Trophoblast cell (in vitro differentiated cells and primary cell): ENCODE results near the gene TRPC4. TPM values are rescaled to one million over a fixed set of nuclear protein-coding genes. Genes with fewer than 3 reads are reported as not detected.

Experiments used
- DNase-seq, 2 donors: peaks; one replicate each; pipeline ENCODE4 v3.0.0-alpha.2; 2016
- H2AFZ ChIP-seq: 2 replicates; pipeline ENCODE4 v1.6.1; 2013; ENCODE audit warnings: low read length, moderate library complexity, mild to moderate bottlenecking; ENCODE audit not compliant: insufficient read depth, poor library complexity
- H2AK5ac ChIP-seq: 2 replicates; pipeline ENCODE4 v1.6.1; 2013; ENCODE audit warnings: mild to moderate bottlenecking, low read length
- H2BK120ac ChIP-seq: 2 replicates; pipeline ENCODE4 v1.6.1; 2013; ENCODE audit warnings: low read length, mild to moderate bottlenecking, moderate library complexity; ENCODE audit not compliant: insufficient read depth, poor library complexity
- H2BK12ac ChIP-seq: 2 replicates; pipeline ENCODE4 v1.6.1; 2013; ENCODE audit warnings: mild to moderate bottlenecking, low read length, moderate library complexity
- H2BK5ac ChIP-seq: 2 replicates; pipeline ENCODE4 v1.6.1; 2013; ENCODE audit warnings: low read length, low read depth, moderate library complexity, mild to moderate bottlenecking; ENCODE audit not compliant: poor library complexity
- H3K14ac ChIP-seq: 2 replicates; pipeline ENCODE4 v1.6.1; 2013; ENCODE audit warnings: mild to moderate bottlenecking, low read length
- H3K18ac ChIP-seq: 2 replicates; pipeline ENCODE4 v1.6.1; 2013; ENCODE audit warnings: mild to moderate bottlenecking, low read length
- H3K23ac ChIP-seq: 2 replicates; pipeline ENCODE4 v1.6.1; 2013; ENCODE audit warnings: low read length
- H3K27ac ChIP-seq: 2 replicates; pipeline ENCODE4 v1.5.1; 2013; ENCODE audit warnings: low read depth, mild to moderate bottlenecking, inconsistent platforms, low read length, moderate library complexity
- H3K27me3 ChIP-seq: 2 replicates; pipeline ENCODE4 v1.6.1; 2013; ENCODE audit warnings: inconsistent platforms, mild to moderate bottlenecking, low read length, moderate library complexity; ENCODE audit not compliant: insufficient read depth
- H3K36me3 ChIP-seq, 2 experiments: 1 replicate in 1 of 2; 2 replicates in 1 of 2; pipeline ENCODE4 v1.6.1; 2013; ENCODE audit warnings: low read length in 2 of 2, mild to moderate bottlenecking in 2 of 2, moderate library complexity in 1 of 2; ENCODE audit not compliant: insufficient read depth in 2 of 2, control insufficient read depth in 1 of 2
- H3K4ac ChIP-seq: 2 replicates; pipeline ENCODE4 v1.6.1; 2013; ENCODE audit warnings: low read depth, mild to moderate bottlenecking, low read length, moderate library complexity
- H3K4me1 ChIP-seq, 2 experiments: 1 replicate in 1 of 2; 2 replicates in 1 of 2; pipeline ENCODE4 v1.6.1; 2013; ENCODE audit warnings: low read length in 2 of 2, mild to moderate bottlenecking in 2 of 2, moderate library complexity in 1 of 2; ENCODE audit not compliant: insufficient read depth in 2 of 2, control insufficient read depth in 1 of 2
- H3K4me2 ChIP-seq: 2 replicates; pipeline ENCODE4 v1.6.1; 2013; ENCODE audit warnings: inconsistent platforms, mild to moderate bottlenecking, low read length, moderate library complexity
- H3K4me3 ChIP-seq: 2 replicates; pipeline ENCODE4 v1.5.1; 2013; ENCODE audit warnings: mild to moderate bottlenecking, low read depth, low read length, inconsistent platforms
- H3K79me1 ChIP-seq: one replicate; pipeline ENCODE4 v1.6.1; 2013; ENCODE audit warnings: low read length
- H3K79me2 ChIP-seq: 2 replicates; pipeline ENCODE4 v1.6.1; 2013; ENCODE audit warnings: low read length, mild to moderate bottlenecking; ENCODE audit not compliant: control insufficient read depth, insufficient read depth, poor library complexity
- H3K9ac ChIP-seq: 2 replicates; pipeline ENCODE4 v1.6.1; 2013; ENCODE audit warnings: mild to moderate bottlenecking, low read length
- H3K9me3 ChIP-seq: 2 replicates; pipeline ENCODE4 v1.6.1; 2013; ENCODE audit warnings: low read depth, mild to moderate bottlenecking, control low read depth, inconsistent platforms, low read length; ENCODE audit not compliant: insufficient read depth
- H4K12ac ChIP-seq: 2 replicates; pipeline ENCODE4 v1.6.1; 2013; ENCODE audit warnings: low read depth, mild to moderate bottlenecking, low read length, moderate library complexity
- H4K8ac ChIP-seq: 2 replicates; pipeline ENCODE4 v1.6.1; 2013; ENCODE audit warnings: low read depth, mild to moderate bottlenecking, low read length, moderate library complexity
- H4K91ac ChIP-seq: one replicate; pipeline ENCODE4 v1.6.1; 2013; ENCODE audit warnings: low read depth, mild to moderate bottlenecking, low read length, moderate library complexity
- WGBS: extraction: QIAGEN DNeasy Blood & Tissue Kit; methylation state at CpG from one replicate; pipeline ENCODE4 v1.1.7; 2013; ENCODE audit warnings: missing lambda C conversion rate; ENCODE audit not compliant: insufficient read length, insufficient coverage; ENCODE audit errors: extremely low coverage; 5-methylcytosine and 5-hydroxymethylcytosine counted together
- polyA plus RNA-seq: library from polyadenylated mRNA; stranded (reverse); fragments of 200-250 nt; gene quantifications from 2 replicates; pipeline ENCODE4 v1.2.3, GENCODE V29; 2013

The TRPC4 gene
- polyA plus RNA-seq, result 0.07 and 0.08 TPM in 2 replicates

GRCh38 chr13:37869756-37870488 is at the start of gene TRPC4:
TSS of gene TRPC4 (minus strand) at chr13:37869772. CDS start at chr13:37783333, 86,439 bp downstream.
- H2BK12ac ChIP-seq, result no peak within 1 kb of the TSS
- no peak within 1 kb of the TSS for H3K23ac ChIP-seq
- H4K8ac ChIP-seq, result no peak within 1 kb of the TSS
- peak within 1 kb of the TSS; percentile 62 for H3K4me3 ChIP-seq
- H3K36me3 ChIP-seq, result no peaks in the 10 kb centered on the region
- H4K12ac ChIP-seq, result no peak within 1 kb of the TSS
- H3K4me2 ChIP-seq, result peak within 1 kb of the TSS; percentile 79
- H2AFZ ChIP-seq, result peak within 1 kb of the TSS; percentile 85
- no peak within 1 kb of the TSS for H2BK120ac ChIP-seq
- peaks cover 4 to 11% of the 10 kb centered on the region in 2 experiments for H3K4me1 ChIP-seq
- no peak within 1 kb of the TSS for H3K9ac ChIP-seq
- H3K79me1 ChIP-seq, result no peaks in the 10 kb centered on the region
- WGBS, result no CpG with 5 or more reads among the region's 43 CpGs
- H3K27me3 ChIP-seq, result no peaks in the 10 kb centered on the region
- H3K4ac ChIP-seq, result no peak within 1 kb of the TSS
- no peak within 1 kb of the TSS for H3K18ac ChIP-seq
- H3K79me2 ChIP-seq, result no peaks in the 10 kb centered on the region
- H3K27ac ChIP-seq, result no peak within 1 kb of the TSS
- H2BK5ac ChIP-seq, result no peak within 1 kb of the TSS
- DNase-seq, result peak; percentile 15 to 39
- no peak within 1 kb of the TSS for H2AK5ac ChIP-seq
- H3K9me3 ChIP-seq, result no peaks in the 10 kb centered on the region
- no peak within 1 kb of the TSS for H4K91ac ChIP-seq
- no peak within 1 kb of the TSS for H3K14ac ChIP-seq

- no peaks in the 10 kb centered on the region for H3K9me3 ChIP-seq
- no peak overlapping the region for H4K91ac ChIP-seq
- no CpG with 5 or more reads among the region's 4 CpGs for WGBS
- peak in 1 of 2 donors; percentile 28 for DNase-seq
- no peak overlapping the region for H2BK12ac ChIP-seq
- H2BK5ac ChIP-seq, result no peak overlapping the region
- no peak overlapping the region for H3K23ac ChIP-seq
- peaks cover 2% of the 10 kb centered on the region for H3K79me1 ChIP-seq
- no peak overlapping the region for H3K27ac ChIP-seq
- H3K14ac ChIP-seq, result no peak overlapping the region
- H2BK120ac ChIP-seq, result no peak overlapping the region
- no peak overlapping the region for H3K18ac ChIP-seq
- no peak overlapping the region for H3K4me2 ChIP-seq
- H3K4me1 ChIP-seq, result peaks cover 0 to 2% of the 10 kb centered on the region in 2 experiments
- H4K8ac ChIP-seq, result no peak overlapping the region
- no peaks in the 10 kb centered on the region for H3K36me3 ChIP-seq
- H3K9ac ChIP-seq, result no peak overlapping the region
- H4K12ac ChIP-seq, result no peak overlapping the region
- H2AFZ ChIP-seq, result no peak overlapping the region
- H3K27me3 ChIP-seq, result no peaks in the 10 kb centered on the region
- H3K4me3 ChIP-seq, result no peak overlapping the region
- H3K79me2 ChIP-seq, result no peaks in the 10 kb centered on the region
- no peak overlapping the region for H3K4ac ChIP-seq
- H2AK5ac ChIP-seq, result no peak overlapping the region
These were observed 49.2 kb upstream of the TRPC4 start for GRCh38 chr13:37918751-37919150.

- peaks cover 0 to 2% of the 10 kb centered on the region in 2 experiments for H3K4me1 ChIP-seq
- no peak overlapping the region for H3K27ac ChIP-seq
- no peaks in the 10 kb centered on the region for H3K79me2 ChIP-seq
- H3K36me3 ChIP-seq, result no peaks in the 10 kb centered on the region
- H4K12ac ChIP-seq, result no peak overlapping the region
- H3K4ac ChIP-seq, result no peak overlapping the region
- no peak overlapping the region for H3K4me2 ChIP-seq
- WGBS, result no CpG with 5 or more reads among the region's 3 CpGs
- H3K18ac ChIP-seq, result no peak overlapping the region
- H3K9me3 ChIP-seq, result no peaks in the 10 kb centered on the region
- no peak overlapping the region for H2BK12ac ChIP-seq
- no peak for DNase-seq
- H3K9ac ChIP-seq, result no peak overlapping the region
- H2BK5ac ChIP-seq, result no peak overlapping the region
- H3K27me3 ChIP-seq, result no peaks in the 10 kb centered on the region
- peaks cover 2% of the 10 kb centered on the region for H3K79me1 ChIP-seq
- no peak overlapping the region for H3K23ac ChIP-seq
- H4K8ac ChIP-seq, result no peak overlapping the region
- no peak overlapping the region for H3K4me3 ChIP-seq
- H2AK5ac ChIP-seq, result no peak overlapping the region
- no peak overlapping the region for H2BK120ac ChIP-seq
- H3K14ac ChIP-seq, result no peak overlapping the region
- H2AFZ ChIP-seq, result no peak overlapping the region
- H4K91ac ChIP-seq, result no peak overlapping the region
These were observed 48.6 kb upstream of the TRPC4 start for GRCh38 chr13:37918116-37918714.

- H3K27ac ChIP-seq, result no peak overlapping the region
- H2AFZ ChIP-seq, result no peak overlapping the region
- peak overlapping the region; percentile 19 for H4K8ac ChIP-seq
- no CpG with 5 or more reads among the region's 2 CpGs for WGBS
- H3K9ac ChIP-seq, result no peak overlapping the region
- peak overlapping the region; percentile 61 for H3K14ac ChIP-seq
- H3K18ac ChIP-seq, result no peak overlapping the region
- DNase-seq, result peak in 1 of 2 donors; percentile 16
- H3K9me3 ChIP-seq, result no peaks in the 10 kb centered on the region
- no peak overlapping the region for H2BK12ac ChIP-seq
- H3K4me1 ChIP-seq, result peaks cover 0 to 2% of the 10 kb centered on the region in 2 experiments
- peak overlapping the region; percentile 47 for H4K91ac ChIP-seq
- peaks cover 2% of the 10 kb centered on the region for H3K79me1 ChIP-seq
- peak overlapping the region; percentile 68 for H2BK5ac ChIP-seq
- H3K27me3 ChIP-seq, result no peaks in the 10 kb centered on the region
- H2AK5ac ChIP-seq, result no peak overlapping the region
- H3K23ac ChIP-seq, result no peak overlapping the region
- no peak overlapping the region for H3K4me3 ChIP-seq
- H3K4me2 ChIP-seq, result no peak overlapping the region
- no peaks in the 10 kb centered on the region for H3K36me3 ChIP-seq
- peak overlapping the region; percentile 83 for H2BK120ac ChIP-seq
- H3K79me2 ChIP-seq, result no peaks in the 10 kb centered on the region
- H3K4ac ChIP-seq, result no peak overlapping the region
- no peak overlapping the region for H4K12ac ChIP-seq
These were observed 45.3 kb upstream of the TRPC4 start for GRCh38 chr13:37914781-37915391.
